Fibroblast of pulmonary artery (primary cell): ENCODE measurements around the gene CHERP.
A peak's percentile ranks its signal among the peaks of the same experiment; 100 is the strongest.

Source experiments
- DNase-seq: peaks from one replicate; pipeline ENCODE4 v3.0.0-alpha.2; 2010; ENCODE audit warnings: low read depth
- H3K4me3 ChIP-seq: replicated peaks from 2 replicates; pipeline ENCODE4 v1.5.1; 2011; ENCODE audit warnings: low read depth, mild to moderate bottlenecking, control low read depth, low read length, moderate library complexity
- CTCF ChIP-seq: IDR thresholded peaks from 2 replicates; pipeline ENCODE4 v1.5.1; 2011; ENCODE audit warnings: mild to moderate bottlenecking, control low read depth, low read length, inconsistent platforms; ENCODE audit errors: missing control alignments

CHERP gene

GRCh38 chr19:16575282-16575681 lies 33.0 kb upstream of the CHERP start:
- no peak for TF ChIP-seq CTCF
- DNase-seq = no peak
- no peak overlapping the region for H3K4me3 ChIP-seq

- no peak for TF ChIP-seq CTCF
- no peak overlapping the region for H3K4me3 ChIP-seq
- no peak for DNase-seq
Measured at GRCh38 chr19:16573925-16574324, 31.7 kb upstream of the CHERP start.

- TF ChIP-seq CTCF = no peak
- peak overlapping the region; percentile 96 for H3K4me3 ChIP-seq
- no peak for DNase-seq
Measured at GRCh38 chr19:16573296-16573695, 31.1 kb upstream of the CHERP start.

GRCh38 chr19:16572332-16573211 lies 30.3 kb upstream of the CHERP start, which contains the start of gene SLC35E1:
SLC35E1 (minus strand) TSS chr19:16572415; CDS start chr19:16572364, 51 bp downstream.
- TF ChIP-seq CTCF = no peak
- DNase-seq = peak; percentile 94
- peak within 1 kb of the TSS; percentile 96 for H3K4me3 ChIP-seq

- DNase-seq = peak; percentile 16
- TF ChIP-seq CTCF = no peak
- H3K4me3 ChIP-seq = peak overlapping the region; percentile 66
Measured at GRCh38 chr19:16571822-16572331, 29.6 kb upstream of the CHERP start.

GRCh38 chr19:16571283-16571682 lies 29.0 kb upstream of the CHERP start:
- peak; percentile 18 for DNase-seq
- TF ChIP-seq CTCF = no peak
- peak overlapping the region; percentile 66 for H3K4me3 ChIP-seq
